ENCODE results near the gene WDR88.
"Not testable (repeated sequence)": the region's sequence is repeated elsewhere in the genome, so short reads cannot be mapped to it uniquely, and the experiment has no call there.

Gene WDR88

GRCh38 chr19:33118643-33119042, 13.3 kb upstream of the WDR88 start:
- Histone ChIP-seq H2BK15ac (replicated peaks; ENCODE audit: low read depth) (no peak overlapping the region), H3K56ac (ENCODE audit: low read length) (no peak overlapping the region), H3K23ac (ENCODE audit: low read length) (no peak overlapping the region), H3K79me2 (ENCODE audit: control insufficient read depth, insufficient read depth, low read length) (no peaks in the 10 kb centered on the region), H3K9ac (ENCODE audit: low read length) (no peak overlapping the region), H2BK120ac (ENCODE audit: low read depth, low read length) (no peak overlapping the region), H3K4me2 (ENCODE audit: low read length) (no peak overlapping the region), H4K5ac (ENCODE audit: low read length) (no peak overlapping the region), H2AK5ac (ENCODE audit: low read length) (no peak overlapping the region), H3K18ac (ENCODE audit: low read length) (no peak overlapping the region), H4K8ac (ENCODE audit: low read depth, low read length) (no peak overlapping the region), H3K36me3 (ENCODE audit: control insufficient read depth, insufficient read depth, low read length) (peaks cover 3% of the 10 kb centered on the region), H2BK5ac (ENCODE audit: low read length) (no peak overlapping the region), H3K4me3 (ENCODE audit: low read length) (no peak overlapping the region), H3K4me1 (ENCODE audit: control insufficient read depth, low read depth, low read length) (no peaks in the 10 kb centered on the region), H3K27me3 (ENCODE audit: insufficient read depth, low read length, poor library complexity) (no peaks in the 10 kb centered on the region), H3K27ac (ENCODE audit: low read depth, low read length) (no peak overlapping the region), H3K79me1 (ENCODE audit: low read length) (no peaks in the 10 kb centered on the region), H3K4ac (ENCODE audit: low read depth, low read length) (no peak overlapping the region)
- WGBS (ENCODE audit: extremely low coverage, insufficient coverage, low lambda C conversion rate) = no CpG with 5 or more reads among the region's 10 CpGs
- no peak for DNase-seq

DNA sequence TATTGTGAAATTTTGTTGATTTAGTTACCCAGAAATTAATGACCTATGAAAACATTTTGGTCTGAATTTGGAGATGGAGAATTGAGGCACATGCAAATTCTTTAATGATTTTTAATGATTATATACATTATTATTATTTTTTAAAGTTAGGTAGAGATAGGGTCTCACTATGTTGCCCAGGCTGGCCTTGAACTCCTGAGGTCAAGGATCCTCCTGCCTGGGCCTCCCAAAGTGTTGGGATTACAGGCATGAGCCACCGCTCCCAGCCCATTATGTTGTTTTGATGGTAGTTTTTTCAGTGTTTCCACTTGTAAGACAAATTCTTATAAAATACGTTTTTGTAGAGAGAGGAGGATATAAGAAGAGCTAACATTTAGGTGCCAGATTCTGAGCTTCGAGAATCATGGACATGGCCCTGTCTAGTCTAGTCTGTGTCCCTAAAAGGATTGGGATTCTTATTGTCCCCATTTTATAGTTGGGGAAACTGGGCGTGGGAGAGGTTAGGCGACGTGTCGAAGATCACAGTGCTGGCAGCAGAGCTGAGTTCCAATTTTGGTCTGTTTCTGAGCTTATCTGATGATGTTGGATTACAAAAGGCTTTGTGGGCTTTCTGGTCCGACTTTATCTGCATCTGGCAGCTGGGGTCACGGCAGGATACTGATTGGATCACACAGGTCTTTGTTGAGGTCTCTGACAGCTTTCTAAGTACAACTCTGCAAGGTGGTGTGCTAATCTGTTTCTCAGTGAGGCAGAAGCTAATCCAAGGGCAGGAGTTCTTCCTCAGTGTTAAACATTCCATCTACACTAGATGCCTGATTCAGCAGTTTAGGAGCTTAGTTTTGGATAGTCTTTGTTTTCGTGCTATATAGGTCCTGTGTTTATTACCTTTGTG, 7.5 kb upstream of the WDR88 start:
- Histone ChIP-seq H3K27me3 (ENCODE audit: insufficient read depth, low read length, poor library complexity) (no peaks in the 10 kb centered on the region), H3K79me2 (ENCODE audit: control insufficient read depth, insufficient read depth, low read length) (no peaks in the 10 kb centered on the region), H4K8ac (ENCODE audit: low read depth, low read length) (no peak overlapping the region), H4K5ac (ENCODE audit: low read length) (no peak overlapping the region), H3K56ac (ENCODE audit: low read length) (no peak overlapping the region), H3K23ac (ENCODE audit: low read length) (no peak overlapping the region), H2BK15ac (replicated peaks; ENCODE audit: low read depth) (no peak overlapping the region), H3K36me3 (ENCODE audit: control insufficient read depth, insufficient read depth, low read length) (no peaks in the 10 kb centered on the region), H3K4me2 (ENCODE audit: low read length) (no peak overlapping the region), H2BK120ac (ENCODE audit: low read depth, low read length) (no peak overlapping the region), H2AK5ac (ENCODE audit: low read length) (no peak overlapping the region), H2BK5ac (ENCODE audit: low read length) (no peak overlapping the region), H3K4me1 (ENCODE audit: control insufficient read depth, low read depth, low read length) (no peaks in the 10 kb centered on the region), H3K4me3 (ENCODE audit: low read length) (no peak overlapping the region), H3K27ac (ENCODE audit: low read depth, low read length) (no peak overlapping the region), H3K79me1 (ENCODE audit: low read length) (no peaks in the 10 kb centered on the region), H3K9ac (ENCODE audit: low read length) (no peak overlapping the region), H3K18ac (ENCODE audit: low read length) (no peak overlapping the region), H3K4ac (ENCODE audit: low read depth, low read length) (no peak overlapping the region)
- WGBS (ENCODE audit: extremely low coverage, insufficient coverage, low lambda C conversion rate) = no CpG with 5 or more reads among the region's 10 CpGs
- peak; percentile 92 for DNase-seq

DNA sequence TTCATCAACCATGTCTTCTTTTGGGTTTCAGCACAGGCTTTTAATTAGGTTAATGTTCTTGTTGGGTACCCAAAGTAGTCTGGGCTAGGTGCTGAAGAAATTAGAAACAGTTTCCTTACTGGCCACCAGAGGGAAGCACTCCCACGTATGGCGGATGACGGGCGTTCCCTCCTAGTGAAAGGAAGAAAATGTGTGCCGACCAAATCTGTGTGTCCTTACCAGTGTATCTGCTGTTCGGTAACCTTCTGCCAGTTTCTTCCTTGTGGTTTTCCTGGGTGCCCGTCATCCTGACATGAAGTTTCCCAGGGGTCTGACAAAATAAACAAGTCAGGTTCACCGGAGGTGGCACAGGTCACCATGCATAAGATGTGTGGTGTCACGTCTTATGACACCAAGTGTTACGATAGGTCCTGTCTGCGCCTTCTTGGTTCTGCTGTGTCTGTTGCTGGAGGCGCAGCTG, 6.0 kb upstream of the WDR88 start:
- no peak overlapping the region for H2BK5ac ChIP-seq (ENCODE audit: low read length)
- no peaks in the 10 kb centered on the region for H3K36me3 ChIP-seq (ENCODE audit: control insufficient read depth, insufficient read depth, low read length)
- H3K4ac ChIP-seq (ENCODE audit: low read depth, low read length) = no peak overlapping the region
- H3K27ac ChIP-seq (ENCODE audit: low read depth, low read length) = no peak overlapping the region
- H2BK15ac ChIP-seq (replicated peaks; ENCODE audit: low read depth) = no peak overlapping the region
- no CpG with 5 or more reads among the region's 12 CpGs for WGBS (ENCODE audit: extremely low coverage, insufficient coverage, low lambda C conversion rate)
- H3K9ac ChIP-seq (ENCODE audit: low read length) = no peak overlapping the region
- H2BK120ac ChIP-seq (ENCODE audit: low read depth, low read length) = no peak overlapping the region
- no peak overlapping the region for H3K4me2 ChIP-seq (ENCODE audit: low read length)
- no peak overlapping the region for H4K8ac ChIP-seq (ENCODE audit: low read depth, low read length)
- H3K79me2 ChIP-seq (ENCODE audit: control insufficient read depth, insufficient read depth, low read length) = no peaks in the 10 kb centered on the region
- no peak overlapping the region for H4K5ac ChIP-seq (ENCODE audit: low read length)
- H2AK5ac ChIP-seq (ENCODE audit: low read length) = no peak overlapping the region
- peak; percentile 66 for DNase-seq
- no peak overlapping the region for H3K23ac ChIP-seq (ENCODE audit: low read length)
- H3K18ac ChIP-seq (ENCODE audit: low read length) = no peak overlapping the region
- H3K56ac ChIP-seq (ENCODE audit: low read length) = no peak overlapping the region
- no peaks in the 10 kb centered on the region for H3K79me1 ChIP-seq (ENCODE audit: low read length)
- H3K27me3 ChIP-seq (ENCODE audit: insufficient read depth, low read length, poor library complexity) = no peaks in the 10 kb centered on the region
- H3K4me3 ChIP-seq (ENCODE audit: low read length) = no peak overlapping the region
- no peaks in the 10 kb centered on the region for H3K4me1 ChIP-seq (ENCODE audit: control insufficient read depth, low read depth, low read length)

GRCh38 chr19:33126712-33127111, 5.2 kb upstream of the WDR88 start:
- H3K27ac ChIP-seq (ENCODE audit: low read depth, low read length); H3K27me3 ChIP-seq (ENCODE audit: insufficient read depth, low read length, poor library complexity); H2BK120ac ChIP-seq (ENCODE audit: low read depth, low read length); H3K18ac ChIP-seq (ENCODE audit: low read length); H3K4me2 ChIP-seq (ENCODE audit: low read length); H3K79me1 ChIP-seq (ENCODE audit: low read length); H3K79me2 ChIP-seq (ENCODE audit: control insufficient read depth, insufficient read depth, low read length); H4K5ac ChIP-seq (ENCODE audit: low read length); H3K4ac ChIP-seq (ENCODE audit: low read depth, low read length); H3K9ac ChIP-seq (ENCODE audit: low read length); H3K4me3 ChIP-seq (ENCODE audit: low read length); H2AK5ac ChIP-seq (ENCODE audit: low read length); H2BK15ac ChIP-seq (replicated peaks; ENCODE audit: low read depth); H3K4me1 ChIP-seq (ENCODE audit: control insufficient read depth, low read depth, low read length); H4K8ac ChIP-seq (ENCODE audit: low read depth, low read length); H2BK5ac ChIP-seq (ENCODE audit: low read length); DNase-seq; H3K56ac ChIP-seq (ENCODE audit: low read length); H3K23ac ChIP-seq (ENCODE audit: low read length); H3K36me3 ChIP-seq (ENCODE audit: control insufficient read depth, insufficient read depth, low read length): not testable (repeated sequence)
- WGBS (ENCODE audit: extremely low coverage, insufficient coverage, low lambda C conversion rate) = no CpG with 5 or more reads among the region's 8 CpGs

GRCh38 chr19:33129901-33130300, 2.0 kb upstream of the WDR88 start:
- Histone ChIP-seq H3K4ac (ENCODE audit: low read depth, low read length) (no peak overlapping the region), H4K5ac (ENCODE audit: low read length) (no peak overlapping the region), H2BK120ac (ENCODE audit: low read depth, low read length) (no peak overlapping the region), H3K56ac (ENCODE audit: low read length) (no peak overlapping the region), H3K27me3 (ENCODE audit: insufficient read depth, low read length, poor library complexity) (no peaks in the 10 kb centered on the region), H3K27ac (ENCODE audit: low read depth, low read length) (no peak overlapping the region), H2BK15ac (replicated peaks; ENCODE audit: low read depth) (no peak overlapping the region), H2AK5ac (ENCODE audit: low read length) (no peak overlapping the region), H4K8ac (ENCODE audit: low read depth, low read length) (no peak overlapping the region), H3K9ac (ENCODE audit: low read length) (no peak overlapping the region), H3K4me2 (ENCODE audit: low read length) (no peak overlapping the region), H3K79me1 (ENCODE audit: low read length) (no peaks in the 10 kb centered on the region), H3K79me2 (ENCODE audit: control insufficient read depth, insufficient read depth, low read length) (no peaks in the 10 kb centered on the region), H3K36me3 (ENCODE audit: control insufficient read depth, insufficient read depth, low read length) (no peaks in the 10 kb centered on the region), H3K4me1 (ENCODE audit: control insufficient read depth, low read depth, low read length) (no peaks in the 10 kb centered on the region), H3K4me3 (ENCODE audit: low read length) (no peak overlapping the region), H2BK5ac (ENCODE audit: low read length) (no peak overlapping the region), H3K18ac (ENCODE audit: low read length) (no peak overlapping the region), H3K23ac (ENCODE audit: low read length) (no peak overlapping the region)
- DNase-seq = no peak
- no CpG with 5 or more reads among the region's 6 CpGs for WGBS (ENCODE audit: extremely low coverage, insufficient coverage, low lambda C conversion rate)

GRCh38 chr19:33130433-33130832, 1.5 kb upstream of the WDR88 start:
- no peak overlapping the region for H3K56ac ChIP-seq (ENCODE audit: low read length)
- H3K27ac ChIP-seq (ENCODE audit: low read depth, low read length) = no peak overlapping the region
- H2BK15ac ChIP-seq (replicated peaks; ENCODE audit: low read depth) = no peak overlapping the region
- no peak overlapping the region for H3K4me3 ChIP-seq (ENCODE audit: low read length)
- no peak overlapping the region for H2AK5ac ChIP-seq (ENCODE audit: low read length)
- H3K4me2 ChIP-seq (ENCODE audit: low read length) = no peak overlapping the region
- H3K23ac ChIP-seq (ENCODE audit: low read length) = no peak overlapping the region
- H2BK120ac ChIP-seq (ENCODE audit: low read depth, low read length) = no peak overlapping the region
- no peaks in the 10 kb centered on the region for H3K4me1 ChIP-seq (ENCODE audit: control insufficient read depth, low read depth, low read length)
- no peak overlapping the region for H3K4ac ChIP-seq (ENCODE audit: low read depth, low read length)
- H3K79me1 ChIP-seq (ENCODE audit: low read length) = no peaks in the 10 kb centered on the region
- WGBS (ENCODE audit: extremely low coverage, insufficient coverage, low lambda C conversion rate) = no CpG with 5 or more reads among the region's 6 CpGs
- no peak for DNase-seq
- no peak overlapping the region for H2BK5ac ChIP-seq (ENCODE audit: low read length)
- no peaks in the 10 kb centered on the region for H3K36me3 ChIP-seq (ENCODE audit: control insufficient read depth, insufficient read depth, low read length)
- H3K9ac ChIP-seq (ENCODE audit: low read length) = no peak overlapping the region
- no peak overlapping the region for H4K8ac ChIP-seq (ENCODE audit: low read depth, low read length)
- H3K27me3 ChIP-seq (ENCODE audit: insufficient read depth, low read length, poor library complexity) = no peaks in the 10 kb centered on the region
- no peak overlapping the region for H4K5ac ChIP-seq (ENCODE audit: low read length)
- no peaks in the 10 kb centered on the region for H3K79me2 ChIP-seq (ENCODE audit: control insufficient read depth, insufficient read depth, low read length)
- H3K18ac ChIP-seq (ENCODE audit: low read length) = no peak overlapping the region

Data from mesendoderm (in vitro differentiated cells).